Progenitor cell of endocrine pancreas (in vitro differentiated cells): Measurements from ENCODE around the gene CGGBP1. TPM values are rescaled to one million over a fixed set of nuclear protein-coding genes. Genes with fewer than 3 reads are reported as not detected.

ENCODE experiments used
- DNase-seq: peaks from one replicate; pipeline ENCODE4 v3.0.0; 2021; ENCODE audit warnings: low spot score; ENCODE audit not compliant: unreplicated experiment
- H3K27ac Mint-ChIP-seq: 2 replicates; pipeline ENCODE4 v1.8.0; 2021; ENCODE audit warnings: mild to moderate bottlenecking, moderate library complexity, mixed read lengths
- H3K27me3 Mint-ChIP-seq: 2 replicates; pipeline ENCODE4 v1.8.0; 2021; ENCODE audit warnings: mixed read lengths
- H3K36me3 Mint-ChIP-seq: 2 replicates; pipeline ENCODE4 v1.8.0; 2022; ENCODE audit warnings: mixed read lengths; ENCODE audit not compliant: insufficient read depth
- H3K4me1 Mint-ChIP-seq: 2 replicates; pipeline ENCODE4 v1.8.0; 2021; ENCODE audit warnings: low read depth, mixed read lengths
- H3K4me3 Mint-ChIP-seq: 2 replicates; pipeline ENCODE4 v1.8.0; 2021; ENCODE audit warnings: low read depth, mild to moderate bottlenecking, moderate library complexity, mixed read lengths
- H3K9me3 Mint-ChIP-seq: 2 replicates; pipeline ENCODE4 v1.8.0; 2021; ENCODE audit warnings: low read depth, mixed read lengths
- CTCF ChIP-seq: fragments of 200-600 bp; sonication (generic); IDR thresholded peaks from one replicate; pipeline ENCODE4 v1.5.0; 2021; ENCODE audit warnings: antibody characterized with exemption, mild to moderate bottlenecking; ENCODE audit not compliant: unreplicated experiment
- total RNA-seq: library from RNA; stranded (reverse); gene quantifications from 2 replicates; pipeline ENCODE4 v1.2.1, GENCODE V29; 2021

The CGGBP1 gene
- total RNA-seq, 1 donor from 2014 or later, result 96.3 TPM

GRCh38 chr3:88038566-88038965 is 20.2 kb downstream of the CGGBP1 start:
- no peaks in the 10 kb centered on the region for H3K9me3 Mint-ChIP-seq
- H3K36me3 Mint-ChIP-seq, result no peaks in the 10 kb centered on the region
- no peak overlapping the region for H3K4me3 Mint-ChIP-seq
- no peak overlapping the region for H3K27ac Mint-ChIP-seq
- no peaks in the 10 kb centered on the region for H3K27me3 Mint-ChIP-seq
- no peak for DNase-seq
- TF ChIP-seq CTCF, result no peak
- H3K4me1 Mint-ChIP-seq, result no peaks in the 10 kb centered on the region

- Mint-ChIP-seq H3K4me1 (no peaks in the 10 kb centered on the region), H3K27me3 (no peaks in the 10 kb centered on the region), H3K36me3 (no peaks in the 10 kb centered on the region), H3K27ac (no peak overlapping the region), H3K9me3 (no peaks in the 10 kb centered on the region), H3K4me3 (no peak overlapping the region)
- no peak for TF ChIP-seq CTCF
- no peak for DNase-seq
Measured at GRCh38 chr3:88036221-88036620, 22.6 kb downstream of the CGGBP1 start.

- no peaks in the 10 kb centered on the region for H3K36me3 Mint-ChIP-seq
- no peak overlapping the region for H3K27ac Mint-ChIP-seq
- no peak overlapping the region for H3K4me3 Mint-ChIP-seq
- no peaks in the 10 kb centered on the region for H3K4me1 Mint-ChIP-seq
- H3K27me3 Mint-ChIP-seq, result no peaks in the 10 kb centered on the region
- DNase-seq, result no peak
- no peaks in the 10 kb centered on the region for H3K9me3 Mint-ChIP-seq
- TF ChIP-seq CTCF, result no peak
Measured at GRCh38 chr3:88034491-88035275, 24.1 kb downstream of the CGGBP1 start.

- TF ChIP-seq CTCF, result no peak
- Mint-ChIP-seq H3K4me1 (no peaks in the 10 kb centered on the region), H3K4me3 (no peak overlapping the region), H3K9me3 (no peaks in the 10 kb centered on the region), H3K36me3 (no peaks in the 10 kb centered on the region), H3K27ac (no peak overlapping the region), H3K27me3 (no peaks in the 10 kb centered on the region)
- DNase-seq, result no peak
Measured at GRCh38 chr3:88033808-88034207, 25.0 kb downstream of the CGGBP1 start.

GRCh38 chr3:88033079-88033478 is 25.7 kb downstream of the CGGBP1 start:
- Mint-ChIP-seq H3K27me3 (no peaks in the 10 kb centered on the region), H3K4me1 (no peaks in the 10 kb centered on the region), H3K9me3 (no peaks in the 10 kb centered on the region), H3K27ac (no peak overlapping the region), H3K4me3 (no peak overlapping the region), H3K36me3 (no peaks in the 10 kb centered on the region)
- no peak for DNase-seq
- TF ChIP-seq CTCF, result no peak
